D721Med (cell line): Measurements from ENCODE around the gene FAM13C.

Source experiments
- DNase-seq: peaks from one replicate; pipeline ENCODE4 v3.0.0; 2011; ENCODE audit warnings: low spot score; ENCODE audit not compliant: insufficient read length
- FAIRE-seq: peaks from 2 replicates; lab custom pipeline; 2011; peaks lifted over from hg19 to GRCh38; lab: Jason Lieb, UNC
- TF ChIP-seq, protein P1 (sequence below): IDR thresholded peaks from 2 replicates; pipeline ENCODE4 v1.5.1; 2012; ENCODE audit warnings: mild to moderate bottlenecking, control low read depth; ENCODE audit not compliant: insufficient read depth; ENCODE audit errors: missing control alignments

FAM13C gene

DNA sequence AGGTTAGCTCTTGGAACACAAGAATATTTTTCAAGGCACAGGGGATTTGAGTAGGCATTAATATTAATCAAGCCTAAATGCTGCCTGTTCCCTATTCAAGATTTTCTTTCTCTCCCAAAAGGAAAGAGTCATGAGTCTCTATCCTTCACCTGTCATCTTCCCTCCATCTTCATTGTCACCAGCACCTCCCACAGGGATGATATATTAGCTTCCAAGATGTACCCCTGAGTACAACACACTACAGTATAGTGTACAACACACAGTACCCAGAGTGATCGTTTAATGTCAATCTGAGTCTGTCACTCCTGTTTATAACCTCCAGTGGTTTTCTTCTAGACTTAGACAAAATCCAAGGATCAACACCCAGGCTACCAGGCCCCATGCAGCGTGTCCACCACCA lies 50.1 kb downstream of the FAM13C start:
- TF ChIP-seq, protein P1, sequence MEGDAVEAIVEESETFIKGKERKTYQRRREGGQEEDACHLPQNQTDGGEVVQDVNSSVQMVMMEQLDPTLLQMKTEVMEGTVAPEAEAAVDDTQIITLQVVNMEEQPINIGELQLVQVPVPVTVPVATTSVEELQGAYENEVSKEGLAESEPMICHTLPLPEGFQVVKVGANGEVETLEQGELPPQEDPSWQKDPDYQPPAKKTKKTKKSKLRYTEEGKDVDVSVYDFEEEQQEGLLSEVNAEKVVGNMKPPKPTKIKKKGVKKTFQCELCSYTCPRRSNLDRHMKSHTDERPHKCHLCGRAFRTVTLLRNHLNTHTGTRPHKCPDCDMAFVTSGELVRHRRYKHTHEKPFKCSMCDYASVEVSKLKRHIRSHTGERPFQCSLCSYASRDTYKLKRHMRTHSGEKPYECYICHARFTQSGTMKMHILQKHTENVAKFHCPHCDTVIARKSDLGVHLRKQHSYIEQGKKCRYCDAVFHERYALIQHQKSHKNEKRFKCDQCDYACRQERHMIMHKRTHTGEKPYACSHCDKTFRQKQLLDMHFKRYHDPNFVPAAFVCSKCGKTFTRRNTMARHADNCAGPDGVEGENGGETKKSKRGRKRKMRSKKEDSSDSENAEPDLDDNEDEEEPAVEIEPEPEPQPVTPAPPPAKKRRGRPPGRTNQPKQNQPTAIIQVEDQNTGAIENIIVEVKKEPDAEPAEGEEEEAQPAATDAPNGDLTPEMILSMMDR: no peak
- no peak for DNase-seq
- no peak for FAIRE-seq

DNA sequence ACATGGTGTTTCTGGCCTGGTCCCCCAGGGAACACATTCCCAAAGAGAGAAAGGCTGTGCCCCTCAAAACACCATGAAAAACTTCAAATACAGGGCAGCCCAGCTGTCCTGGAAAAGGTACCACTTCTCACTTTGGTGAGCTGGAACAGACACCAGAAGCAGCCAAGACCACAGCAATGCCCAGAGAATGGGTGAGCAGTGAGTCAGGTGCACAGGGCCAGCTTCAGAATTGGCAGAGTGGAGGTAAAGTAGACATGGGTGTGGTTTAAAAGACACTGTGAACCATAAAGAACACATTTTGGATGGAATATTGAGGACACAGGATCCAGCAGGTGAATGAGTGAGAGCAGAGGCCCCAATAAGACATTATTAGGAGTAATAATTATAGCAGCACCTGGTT lies 51.3 kb downstream of the FAM13C start:
- TF ChIP-seq, protein P1: no peak
- FAIRE-seq (no peak), DNase-seq (no peak)

DNA sequence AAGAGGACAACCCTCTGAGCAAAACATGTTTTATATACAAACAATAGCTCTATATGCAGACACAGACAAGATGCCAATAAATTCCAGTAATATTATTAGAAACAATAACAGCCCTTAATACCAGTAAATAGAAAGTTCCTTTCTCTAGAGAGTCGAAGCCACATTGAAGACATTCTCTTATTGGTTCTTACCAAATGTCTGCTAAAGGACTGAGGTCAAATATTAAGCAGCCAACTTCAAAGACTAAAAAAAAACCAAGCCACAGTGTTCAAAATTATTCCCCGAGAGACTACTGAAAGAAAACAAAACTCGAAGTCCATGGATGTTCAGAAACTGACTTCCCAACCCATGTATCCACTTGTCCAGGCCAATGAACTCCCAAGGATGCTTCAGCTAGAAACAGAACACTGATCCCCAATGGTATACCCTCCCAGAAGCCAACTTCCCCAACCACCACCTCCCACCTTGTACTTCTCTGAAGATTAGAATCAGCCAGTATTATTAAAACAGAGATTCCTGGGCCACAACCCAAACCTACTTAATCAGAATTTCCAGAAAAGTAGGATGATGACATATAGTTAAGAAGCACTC lies 51.9 kb downstream of the FAM13C start:
- FAIRE-seq (no peak), DNase-seq (no peak)
- TF ChIP-seq, protein P1: no peak

DNA sequence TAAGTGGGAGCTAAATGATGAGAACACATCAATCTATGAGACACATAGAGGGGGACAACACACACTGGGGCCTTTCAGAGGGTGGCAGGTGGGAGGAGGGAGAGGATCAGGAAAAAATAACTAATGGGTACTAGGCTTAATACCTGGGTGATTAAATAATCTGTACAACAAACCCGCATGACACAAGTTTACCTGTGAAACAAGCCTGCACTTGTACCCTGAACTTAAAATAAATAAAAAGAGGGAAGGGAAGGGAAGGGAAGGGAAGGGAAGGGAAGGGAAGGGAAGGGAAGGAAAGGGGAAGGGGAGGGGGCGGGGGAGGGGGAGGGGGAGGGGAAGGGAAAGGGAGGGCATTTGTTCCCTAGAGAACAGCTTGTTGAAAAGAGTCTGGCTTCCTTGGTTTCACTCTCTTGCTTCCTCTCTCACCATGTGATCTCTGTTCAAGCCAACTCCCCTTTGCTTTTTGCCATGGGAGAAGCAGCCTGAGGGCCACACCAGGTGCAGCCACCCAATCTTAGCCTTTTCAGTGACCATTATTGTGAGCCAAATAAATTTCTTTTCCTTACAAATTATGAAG lies 57.7 kb downstream of the FAM13C start:
- TF ChIP-seq, protein P1: no peak
- FAIRE-seq (no peak), DNase-seq (no peak)

DNA sequence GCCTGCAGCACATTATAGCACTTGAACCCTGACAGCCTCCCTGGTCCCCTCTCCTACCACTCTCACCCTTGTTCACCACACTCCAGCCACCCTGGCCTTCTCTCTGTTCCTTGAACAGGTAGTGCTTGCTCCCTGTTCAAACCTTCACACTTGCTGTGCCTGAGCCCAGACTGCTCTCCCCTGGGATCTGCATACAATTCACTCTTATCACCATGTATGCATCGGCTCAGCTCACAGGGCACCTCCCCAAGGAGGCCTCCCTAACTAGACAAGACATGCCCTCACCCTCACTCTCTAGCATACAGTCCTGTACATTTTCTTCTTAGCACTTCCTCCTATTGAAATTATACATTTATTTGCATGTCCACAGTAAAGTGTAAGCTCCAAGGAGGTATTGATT lies 59.3 kb downstream of the FAM13C start:
- TF ChIP-seq, protein P1: no peak
- no peak for FAIRE-seq
- no peak for DNase-seq

DNA sequence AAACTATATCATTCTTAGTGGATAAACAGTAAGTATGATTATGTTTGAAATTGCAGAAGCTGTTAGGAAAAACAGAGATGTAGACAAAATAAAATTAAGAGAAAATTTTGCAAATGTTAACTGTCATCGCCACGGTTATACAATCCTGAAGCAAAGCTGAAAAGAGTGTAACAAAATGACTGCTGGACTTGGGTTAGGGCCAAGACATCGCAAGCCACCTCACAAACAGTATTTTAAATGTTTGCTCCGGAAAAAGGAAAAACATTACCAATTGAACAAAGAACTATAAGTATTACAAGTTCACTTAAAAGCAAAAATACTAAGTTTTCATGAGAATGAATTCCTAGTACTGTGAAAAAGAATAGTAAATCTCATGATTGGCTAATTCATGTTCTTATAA lies 60.0 kb downstream of the FAM13C start:
- FAIRE-seq: no peak
- TF ChIP-seq, protein P1: no peak
- no peak for DNase-seq

DNA sequence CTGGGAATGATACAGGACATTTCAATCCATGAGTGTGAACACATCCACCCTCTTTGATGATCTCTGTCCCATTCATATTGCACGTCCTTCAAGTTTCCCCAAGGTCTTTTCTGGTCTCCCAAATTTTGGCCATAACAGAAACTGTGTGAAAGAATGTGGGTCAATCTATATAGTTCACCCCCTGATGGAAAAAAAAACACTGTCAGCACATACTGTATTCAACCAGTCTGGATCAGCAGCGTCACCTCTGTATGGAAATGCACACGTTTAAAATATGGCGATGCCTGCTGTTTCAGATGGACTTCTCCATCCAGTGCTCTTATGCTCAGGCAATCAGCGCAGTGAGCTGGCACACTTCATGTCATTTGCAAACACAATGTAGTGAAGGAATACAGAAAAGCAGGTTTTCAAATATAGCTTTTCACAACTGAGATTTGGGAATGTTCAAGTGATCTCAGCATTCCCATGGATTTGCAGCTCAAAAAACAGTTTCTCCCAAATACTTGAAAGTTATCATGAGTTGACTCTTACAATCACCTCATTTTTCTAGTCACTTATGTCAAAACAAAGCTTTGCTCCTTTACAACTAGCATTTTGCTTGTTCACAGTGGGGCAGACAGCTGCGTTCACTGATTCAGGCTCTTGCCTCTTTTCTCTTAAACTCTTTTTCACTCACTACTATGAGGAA lies 61.1 kb downstream of the FAM13C start:
- FAIRE-seq (no peak), DNase-seq (no peak)
- TF ChIP-seq, protein P1: no peak
